ENCODE measurements around the gene TMEM158.

TMEM158 gene

GRCh38 chr3:45227946-45228345, 1.9 kb upstream of the TMEM158 start:
- no peak for DNase-seq

- no peak for DNase-seq
These were observed 1.2 kb upstream of the TMEM158 start for GRCh38 chr3:45227071-45227820.

- DNase-seq = no peak
These were observed 452 bp downstream of the TMEM158 start for GRCh38 chr3:45225465-45226205.

GRCh38 chr3:45224824-45225464, 1.1 kb downstream of the TMEM158 start:
- no peak for DNase-seq

GRCh38 chr3:45223889-45224727, 2.0 kb downstream of the TMEM158 start:
- DNase-seq = no peak

GRCh38 chr3:45219694-45220093, 6.4 kb downstream of the TMEM158 start:
- no peak for DNase-seq

GRCh38 chr3:45218578-45219390, 7.3 kb downstream of the TMEM158 start:
- DNase-seq = no peak

GRCh38 chr3:45216021-45216609, 10.0 kb downstream of the TMEM158 start:
- DNase-seq = no peak

GRCh38 chr3:45215466-45215865, 10.6 kb downstream of the TMEM158 start:
- no peak for DNase-seq

GRCh38 chr3:45214061-45214680, 11.9 kb downstream of the TMEM158 start:
- DNase-seq = no peak

- DNase-seq = no peak
These were observed 14.0 kb downstream of the TMEM158 start for GRCh38 chr3:45212095-45212468.

- no peak for DNase-seq
These were observed 14.5 kb downstream of the TMEM158 start for GRCh38 chr3:45211466-45212094.

- DNase-seq = no peak
These were observed 15.6 kb downstream of the TMEM158 start for GRCh38 chr3:45210308-45211041.

GRCh38 chr3:45209526-45209925, 16.6 kb downstream of the TMEM158 start:
- no peak for DNase-seq

GRCh38 chr3:45208586-45208985, 17.5 kb downstream of the TMEM158 start:
- no peak for DNase-seq

GRCh38 chr3:45207446-45207845, 18.6 kb downstream of the TMEM158 start:
- DNase-seq = no peak

GRCh38 chr3:45205126-45205525, 21.0 kb downstream of the TMEM158 start:
- DNase-seq = no peak

- DNase-seq = no peak
These were observed 22.0 kb downstream of the TMEM158 start for GRCh38 chr3:45204136-45204535.

GRCh38 chr3:45199837-45200648, 26.0 kb downstream of the TMEM158 start:
- DNase-seq = no peak
